Body of pancreas (tissue), 4 donors: ENCODE data around the gene CPNE2.

Experiments used
- CTCF ChIP-seq, 7 experiments: fragments of 450-650 bp in 4 of 7; fragments of 200-600 bp in 3 of 7; sonication (generic) in 3 of 7; IDR thresholded peaks; one replicate each; pipeline ENCODE4 v1.5.1; 2016 to 2019; ENCODE audit warnings: antibody characterized with exemption in 7 of 7
- POLR2A ChIP-seq, 3 donors: fragments of 450-650 bp; IDR thresholded peaks; one replicate each; pipeline ENCODE4 v1.6.1; 2016; ENCODE audit warnings: antibody characterized with exemption in 3 of 3, mild to moderate bottlenecking in 2 of 3

GRCh38 chr16:57192720-57193486 lies 100.5 kb downstream of the CPNE2 start:
- TF ChIP-seq POLR2A (IDR thresholded peaks at IDR 0.05) (no peak), CTCF (IDR thresholded peaks at IDR 0.05) (no peak)
